Breast epithelium (tissue), 3 donors: ENCODE data around the gene SLC25A24.

Source experiments
- CTCF ChIP-seq, 3 donors: fragments of 450-650 bp; IDR thresholded peaks; one replicate each; pipeline ENCODE4 v1.5.1; 2016 to 2017; ENCODE audit warnings: antibody characterized with exemption in 3 of 3, mild to moderate bottlenecking in 3 of 3, moderate library complexity in 3 of 3
- POLR2A ChIP-seq: fragments of 450-650 bp; IDR thresholded peaks from one replicate; pipeline ENCODE4 v1.6.1; 2016; ENCODE audit warnings: antibody characterized with exemption, mild to moderate bottlenecking, moderate library complexity

GRCh38 chr1:108209456-108210108 is 9.4 kb upstream of the SLC25A24 start:
- TF ChIP-seq CTCF (IDR thresholded peaks at IDR 0.05) = no peak
- no peak for TF ChIP-seq POLR2A
